CD4-positive, alpha-beta T cell treated with Interleukin-2 at 100 ng/mL for 4 hours (primary cell): ENCODE results near the gene LGALS16.
A peak's percentile ranks its signal among the peaks of the same experiment; 100 is the strongest.
"Not testable (repeated sequence)": the region's sequence is repeated elsewhere in the genome, so short reads cannot be mapped to it uniquely, and the experiment has no call there.

Experiments used
- DNase-seq: peaks from one replicate; pipeline ENCODE4 v3.0.0-alpha.2; 2020; ENCODE audit warnings: low spot score

LGALS16 gene, protein sequence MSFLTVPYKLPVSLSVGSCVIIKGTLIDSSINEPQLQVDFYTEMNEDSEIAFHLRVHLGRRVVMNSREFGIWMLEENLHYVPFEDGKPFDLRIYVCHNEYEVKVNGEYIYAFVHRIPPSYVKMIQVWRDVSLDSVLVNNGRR

DNA sequence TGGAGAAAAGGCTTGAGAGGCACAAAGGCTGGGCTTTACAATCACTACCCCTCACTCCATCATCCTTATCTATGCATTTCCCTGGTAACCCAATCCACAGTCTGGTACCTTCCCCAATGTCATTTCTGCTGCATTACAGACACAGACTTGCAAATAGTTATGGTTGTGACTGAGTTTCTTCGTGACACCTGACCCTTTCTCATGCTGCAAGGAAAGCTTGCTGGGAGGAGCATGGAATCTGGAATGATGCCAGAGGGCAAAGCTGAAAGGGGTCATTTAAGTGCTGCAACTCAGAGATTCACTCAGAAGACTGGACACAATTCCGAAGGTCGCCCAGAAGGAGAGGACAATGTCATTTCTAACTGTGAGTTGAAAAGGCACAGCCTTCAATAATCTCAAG lies at the start of gene LGALS16:
LGALS16 (plus strand) TSS at position 301 of the 400 bp plus-strand sequence; CDS start at position 350, 49 bp downstream.
- DNase-seq, result no peak

DNA sequence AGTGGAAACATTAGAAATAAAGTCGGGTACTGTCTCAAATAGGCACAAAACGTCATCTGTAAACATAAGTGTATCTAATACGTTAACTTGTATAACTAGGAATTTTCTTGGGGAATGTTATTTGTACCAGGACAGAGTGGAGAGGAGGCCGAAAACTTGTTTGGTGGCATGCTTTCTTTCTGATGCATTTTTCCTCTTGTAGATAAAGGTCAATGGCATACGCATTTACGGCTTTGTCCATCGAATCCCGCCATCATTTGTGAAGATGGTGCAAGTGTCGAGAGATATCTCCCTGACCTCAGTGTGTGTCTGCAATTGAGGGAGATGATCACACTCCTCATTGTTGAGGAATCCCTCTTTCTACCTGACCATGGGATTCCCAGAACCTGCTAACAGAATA lies 48.7 kb upstream of the LGALS16 start:
- DNase-seq, result no peak

DNA sequence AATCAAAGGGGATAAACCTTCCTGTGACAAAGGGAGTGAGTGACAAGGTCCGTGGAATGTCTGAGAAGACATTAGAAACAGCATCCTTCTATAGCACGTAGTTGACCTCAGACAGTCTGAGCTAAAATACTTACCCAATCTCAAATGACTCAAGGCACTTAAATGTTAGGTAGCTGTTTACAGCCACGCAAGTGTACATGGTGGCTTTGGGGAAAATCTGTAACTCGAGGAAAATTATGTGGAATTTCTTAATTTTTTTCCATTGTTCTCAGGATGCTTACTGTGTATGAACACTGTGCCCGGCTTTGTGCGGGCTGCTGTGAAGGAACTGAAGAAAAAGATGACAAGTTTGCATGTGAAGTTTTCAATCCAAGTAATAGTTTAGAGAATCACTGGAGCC lies 48.2 kb upstream of the LGALS16 start:
- DNase-seq, result no peak

DNA sequence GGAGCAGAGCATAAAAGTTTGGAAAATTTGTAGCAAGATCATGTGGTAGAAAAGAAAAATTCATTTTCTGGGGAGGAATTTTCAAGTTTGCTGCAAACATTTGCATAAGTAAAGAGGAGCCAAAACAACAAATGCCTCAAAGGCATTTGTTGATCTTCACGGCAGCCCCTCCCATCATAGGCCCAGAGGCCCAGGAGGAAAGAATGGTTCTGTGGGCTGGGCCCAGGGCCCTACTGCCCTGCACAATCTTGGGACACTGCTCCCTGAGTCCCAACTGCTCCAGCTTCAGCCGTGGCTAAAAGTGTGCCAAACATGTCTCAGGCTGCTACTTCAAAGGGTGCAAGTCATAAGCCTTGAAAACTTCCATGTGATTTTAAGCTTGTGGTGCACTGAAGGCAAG lies 42.1 kb upstream of the LGALS16 start:
- DNase-seq, result no peak

DNA sequence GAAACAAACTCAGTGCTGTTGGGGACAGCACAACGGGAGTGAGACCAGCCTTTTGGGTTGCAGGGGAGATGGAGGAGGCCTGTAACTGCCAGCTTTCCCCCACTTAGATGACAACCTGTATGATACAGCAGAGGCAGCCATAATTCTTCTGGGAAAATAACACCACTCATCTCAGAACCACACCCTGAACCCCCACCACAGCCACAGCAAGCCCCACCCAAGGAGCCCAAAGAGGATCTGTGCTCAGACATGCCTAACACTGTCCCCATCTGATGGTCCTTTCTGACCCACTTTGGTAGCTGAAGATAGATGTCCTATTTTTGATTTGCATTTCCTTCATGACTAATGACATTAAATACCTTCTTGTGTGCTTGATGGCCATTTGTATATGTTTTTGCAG lies 38.0 kb upstream of the LGALS16 start:
- DNase-seq, result no peak

DNA sequence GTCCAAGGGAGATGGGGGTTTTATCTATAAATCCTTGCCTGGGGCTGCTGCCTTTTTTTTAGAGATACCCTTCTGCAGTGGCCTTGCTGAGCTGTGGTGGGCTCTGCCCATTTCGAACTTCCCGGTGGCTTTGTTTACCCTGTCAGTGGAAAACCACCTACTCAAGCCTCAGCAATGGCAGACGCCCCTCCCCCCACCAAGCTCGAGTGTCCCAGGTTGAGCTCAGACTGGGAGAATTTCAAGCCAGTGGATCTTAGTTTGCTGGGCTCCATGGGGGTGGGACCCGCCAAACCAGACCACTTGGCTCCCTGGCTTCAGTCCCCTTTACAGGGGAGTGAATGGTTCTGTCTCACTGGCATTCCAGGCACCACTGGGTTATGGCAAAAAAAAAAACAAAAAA lies 31.8 kb upstream of the LGALS16 start:
- no peak for DNase-seq

DNA sequence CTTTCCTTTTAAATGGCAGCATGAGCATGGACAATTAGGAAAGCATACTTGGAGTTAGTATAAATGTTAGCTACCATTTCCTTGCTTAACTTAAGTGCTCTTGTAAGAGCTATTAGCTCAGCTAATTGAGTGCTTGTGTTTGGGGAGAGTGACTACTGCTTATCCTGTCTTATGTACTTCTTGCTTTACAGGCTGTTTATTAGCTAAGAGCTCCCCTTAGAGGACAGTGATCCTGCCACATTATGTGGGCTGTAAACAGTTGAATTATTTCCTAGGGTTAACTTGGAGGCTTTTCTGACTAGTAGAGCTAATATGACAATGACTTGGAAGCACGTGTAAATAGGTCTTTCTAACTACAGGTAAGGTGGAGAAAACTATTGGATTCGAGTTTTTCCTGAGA lies 28.1 kb upstream of the LGALS16 start:
- peak; percentile 1 for DNase-seq

DNA sequence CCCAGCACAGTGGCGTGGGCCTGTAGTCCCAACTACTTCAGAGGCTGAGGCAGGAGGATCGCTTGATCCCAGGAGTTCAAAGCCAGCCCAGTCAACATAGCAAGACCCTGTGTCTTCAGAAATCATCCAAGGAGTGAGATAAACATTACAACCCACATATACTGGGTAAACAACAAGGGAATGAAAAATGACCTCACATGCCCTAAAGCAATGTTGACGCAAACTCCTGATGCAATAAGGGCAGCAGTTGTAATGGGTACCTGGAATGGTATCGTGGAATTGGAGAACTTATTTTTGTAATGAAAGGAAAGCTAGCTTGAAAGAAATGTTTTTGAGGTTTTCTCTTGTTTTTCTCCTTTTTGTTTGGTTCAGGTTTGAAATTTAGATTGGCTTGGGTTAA lies 24.5 kb upstream of the LGALS16 start:
- no peak for DNase-seq

DNA sequence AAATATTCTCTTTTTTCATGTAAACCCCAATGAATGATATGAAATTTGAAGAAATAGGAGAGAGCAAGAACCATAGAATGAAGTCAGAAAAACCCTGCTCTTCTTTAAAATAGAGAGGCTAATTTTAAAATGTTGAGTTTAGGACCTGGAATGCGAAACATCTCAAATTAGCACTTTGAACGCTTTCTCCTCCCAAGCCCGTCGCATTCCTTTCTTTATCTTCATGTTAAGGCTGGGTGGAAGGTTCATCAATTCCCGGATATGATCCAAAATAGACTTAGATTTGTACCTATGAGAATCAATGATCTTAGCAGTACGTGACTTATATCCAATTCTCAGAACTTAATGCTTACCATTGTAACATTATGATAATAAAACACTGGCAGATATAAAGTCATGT lies 24.1 kb upstream of the LGALS16 start:
- no peak for DNase-seq

DNA sequence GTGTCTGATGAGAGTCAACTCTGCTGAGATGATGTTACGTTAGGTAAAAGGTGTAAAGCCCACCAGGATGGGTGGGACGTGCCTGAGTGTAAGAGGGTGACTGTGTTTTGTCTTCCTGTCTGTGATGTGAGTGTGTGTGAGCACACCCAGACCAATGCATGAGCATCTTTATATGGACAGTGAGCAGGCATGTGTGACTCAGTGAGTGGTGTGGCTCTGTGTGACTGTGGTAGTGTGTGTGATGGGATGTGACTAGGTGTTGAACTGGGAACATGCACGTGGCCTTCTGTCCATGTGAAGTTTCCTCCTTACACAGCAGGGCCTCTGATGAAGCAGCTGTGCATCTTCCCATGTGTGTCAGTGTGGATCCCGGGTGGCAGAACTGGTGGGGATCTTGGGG lies 17.8 kb upstream of the LGALS16 start:
- DNase-seq, result no peak

DNA sequence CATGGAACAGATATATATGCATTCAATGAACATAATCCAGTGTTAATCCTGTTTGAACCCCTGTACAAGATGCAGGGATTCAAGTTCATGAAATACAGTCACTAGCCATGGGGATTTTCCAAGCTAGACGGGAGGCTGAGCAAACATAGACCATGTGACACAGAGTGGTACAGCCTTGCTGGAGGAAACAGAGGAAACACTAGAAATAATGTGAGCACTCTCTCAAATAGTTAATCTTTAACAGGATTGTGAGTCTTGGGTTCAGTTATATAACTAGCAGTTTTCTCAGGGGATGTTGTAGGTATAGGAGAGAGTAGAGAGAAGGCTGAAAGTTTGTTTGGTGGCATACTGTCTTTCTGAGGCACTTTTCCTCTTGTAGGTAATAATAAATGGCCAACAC lies 13.9 kb upstream of the LGALS16 start:
- no peak for DNase-seq

DNA sequence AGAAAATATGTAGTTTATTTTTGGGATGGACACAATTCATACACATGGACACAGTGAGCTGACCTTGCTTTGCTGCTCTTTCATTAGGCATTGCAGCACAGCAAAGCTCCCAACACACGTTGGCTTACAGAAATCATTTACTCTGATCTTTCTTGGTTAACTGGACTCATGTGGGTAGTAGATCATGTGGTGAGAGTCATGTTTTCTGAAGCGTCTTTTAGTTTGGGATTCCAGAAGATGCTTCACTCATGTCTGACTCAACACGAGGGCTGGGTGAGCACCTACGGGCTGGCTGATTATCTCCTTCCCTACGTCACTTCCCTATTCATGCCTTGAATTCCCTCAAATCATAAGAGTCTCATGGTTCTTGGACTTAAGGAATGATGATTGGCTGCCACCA lies 12.1 kb upstream of the LGALS16 start:
- DNase-seq, result no peak

DNA sequence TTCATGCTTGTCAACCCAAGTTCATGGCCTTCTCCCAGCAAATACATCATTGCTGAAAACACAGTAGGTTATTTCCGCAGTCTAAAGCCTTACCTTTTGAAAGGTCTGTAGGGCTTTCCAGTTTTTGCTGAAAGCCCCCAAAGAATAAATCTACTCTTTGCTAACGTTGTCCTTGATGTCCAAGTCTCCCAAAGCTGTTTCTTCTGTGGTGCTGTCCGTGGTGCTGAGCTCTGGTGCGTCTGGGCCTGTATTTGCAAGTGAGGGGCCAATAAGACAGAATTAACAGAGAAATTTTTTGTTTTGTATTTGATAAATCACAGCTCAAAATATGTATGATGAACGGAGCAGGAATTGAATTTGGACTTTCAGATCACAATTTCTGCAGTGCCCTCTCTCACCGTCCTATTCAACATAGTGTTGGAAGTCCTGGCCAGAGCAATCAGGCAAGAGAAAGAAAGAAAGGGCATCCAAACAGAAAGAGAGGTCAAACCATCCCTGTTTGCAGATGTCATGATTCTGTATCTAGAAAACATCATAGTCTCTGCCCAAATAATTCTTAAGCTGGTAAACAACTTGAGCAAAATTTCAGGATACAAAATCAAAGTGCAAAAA lies 9.8 kb upstream of the LGALS16 start:
- no peak for DNase-seq

DNA sequence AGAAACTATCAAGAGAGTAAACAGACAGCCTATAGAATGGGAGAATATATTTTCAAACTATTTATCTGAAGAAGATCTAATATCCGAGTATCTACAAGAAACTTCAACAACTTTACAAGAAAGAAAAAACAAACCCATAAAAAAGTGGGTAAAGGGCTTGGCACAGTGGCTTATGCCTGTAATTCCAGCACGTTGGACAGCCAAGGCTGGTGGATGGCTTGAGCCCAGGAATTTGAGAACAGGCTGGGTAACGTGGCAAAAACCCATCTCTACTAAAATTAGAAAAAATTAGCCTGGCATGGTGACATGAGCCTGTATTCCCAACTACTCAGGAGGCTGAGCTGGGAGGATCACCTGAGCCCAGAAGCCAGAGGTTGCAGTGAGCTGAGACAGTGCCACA lies 7.8 kb upstream of the LGALS16 start:
- no peak for DNase-seq

DNA sequence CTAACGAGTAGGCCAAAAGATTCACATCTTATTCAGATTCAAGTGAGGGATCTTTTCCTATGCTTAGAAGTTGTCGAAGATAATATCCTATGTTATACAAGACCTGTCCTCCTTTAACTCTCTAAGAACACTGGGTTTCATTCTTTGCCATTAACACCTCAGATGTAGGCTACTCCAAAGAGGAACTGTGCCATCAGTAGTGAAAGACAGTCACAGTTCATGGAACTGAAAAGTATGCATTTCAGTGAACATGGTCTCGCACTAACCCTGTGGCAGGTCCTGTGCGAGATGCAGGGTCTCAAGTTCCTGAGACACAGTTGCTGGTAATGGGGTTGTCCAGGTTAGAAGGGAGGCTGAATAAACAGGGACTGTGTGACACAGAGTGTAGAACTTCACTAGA lies 4.1 kb downstream of the LGALS16 start:
- DNase-seq, result no peak

DNA sequence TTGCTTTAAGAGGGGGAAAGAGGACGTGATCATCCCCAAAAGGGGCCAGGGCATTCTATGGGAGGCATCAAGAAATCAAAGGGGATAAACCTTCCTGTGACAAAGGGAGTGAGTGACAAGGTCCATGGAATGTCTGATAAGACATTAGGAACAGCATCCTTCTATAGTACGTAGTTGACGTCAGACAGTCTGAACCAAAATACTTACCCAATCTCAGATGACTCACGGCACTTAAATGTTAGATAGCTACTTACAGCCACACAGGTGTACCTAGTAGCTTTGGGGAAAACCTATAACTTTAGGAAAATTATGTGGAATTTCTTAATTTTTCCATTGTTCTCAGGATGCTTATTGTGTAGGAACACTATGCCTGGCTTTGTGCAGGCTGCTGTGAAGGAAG lies 4.9 kb downstream of the LGALS16 start:
- DNase-seq, result no peak

DNA sequence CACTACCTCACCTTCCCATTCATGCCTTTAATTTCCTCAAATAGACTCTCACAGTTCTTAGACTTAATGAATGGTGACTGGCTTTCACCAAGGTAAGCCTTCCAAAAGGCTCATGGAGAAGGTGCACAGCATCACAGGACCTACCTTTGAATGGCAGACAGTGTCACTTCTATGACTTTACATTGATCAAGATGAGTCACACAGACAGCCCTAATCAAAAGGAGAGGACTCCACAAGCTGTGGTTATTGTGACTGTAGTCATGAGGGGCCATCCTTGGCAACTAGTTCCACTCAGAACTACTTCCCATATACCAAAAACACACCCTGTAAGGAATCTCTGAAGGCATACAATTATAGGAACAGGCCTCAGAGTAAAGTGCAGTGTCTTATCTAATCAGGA lies 5.9 kb downstream of the LGALS16 start:
- no peak for DNase-seq

DNA sequence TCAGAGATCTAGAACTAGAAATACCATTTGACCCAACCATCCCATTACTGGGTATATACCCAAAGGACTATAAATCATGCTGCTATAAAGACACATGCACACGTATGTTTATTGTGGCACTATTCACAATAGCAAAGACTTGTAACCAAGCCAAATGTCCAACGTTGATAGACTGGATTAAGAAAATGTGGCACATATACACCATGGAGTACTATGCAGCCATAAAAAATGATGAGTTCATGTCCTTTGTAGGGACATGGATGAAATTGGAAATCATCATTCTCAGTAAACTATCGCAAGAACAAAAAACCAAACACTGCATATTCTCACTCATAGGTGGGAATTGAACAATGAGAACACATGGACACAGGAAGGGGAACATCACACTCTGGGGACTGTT lies 14.1 kb downstream of the LGALS16 start:
- DNase-seq, result not testable (repeated sequence)

DNA sequence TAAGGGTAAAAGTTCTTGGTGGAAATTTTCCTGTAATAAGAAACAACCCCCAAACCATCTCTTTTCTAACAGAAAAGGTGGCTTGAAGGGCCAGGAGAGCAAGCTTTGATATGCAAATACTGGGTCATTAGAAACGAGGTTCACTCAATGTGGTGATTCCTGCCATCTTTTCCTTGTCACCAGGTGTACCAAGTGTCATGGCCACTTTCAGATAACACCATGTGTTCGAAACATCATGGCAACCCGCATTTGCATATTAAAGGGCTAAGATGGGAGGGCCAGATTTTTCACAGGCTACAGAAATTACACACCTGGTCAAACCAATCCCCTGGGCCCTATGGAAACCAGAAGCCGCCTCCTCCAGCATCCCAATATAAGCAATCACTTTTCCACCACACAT lies 15.3 kb downstream of the LGALS16 start:
- DNase-seq, result no peak

DNA sequence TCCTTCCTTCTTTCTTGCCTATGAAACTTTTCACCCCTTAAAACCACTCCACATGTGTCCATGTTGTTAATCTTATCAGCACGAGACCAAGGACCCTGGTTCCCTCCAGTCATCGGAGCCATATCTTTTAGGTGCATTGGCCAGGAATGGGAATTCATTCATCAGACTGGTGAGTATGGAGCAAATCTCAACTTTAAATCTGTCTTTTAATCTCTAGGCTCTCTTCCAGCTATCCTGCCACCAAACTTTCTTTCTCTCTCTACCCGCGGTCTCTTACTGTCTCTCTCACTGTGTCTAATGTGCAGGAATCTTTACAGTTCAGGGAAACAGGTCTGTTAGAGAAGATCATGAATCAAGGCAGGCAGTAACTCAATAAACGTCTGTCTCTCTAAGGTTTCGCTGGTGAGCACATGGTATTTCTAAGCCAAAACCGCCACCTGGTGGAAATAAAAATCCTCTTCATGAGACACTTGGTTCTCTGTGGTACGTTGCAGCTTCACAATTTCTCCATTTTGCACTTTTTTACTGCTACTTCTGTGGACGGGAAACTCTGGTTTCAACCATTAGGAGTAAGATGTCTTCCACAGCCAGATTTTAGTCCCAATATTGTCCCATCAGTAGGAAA lies 16.1 kb downstream of the LGALS16 start:
- DNase-seq, result peak; percentile 71

DNA sequence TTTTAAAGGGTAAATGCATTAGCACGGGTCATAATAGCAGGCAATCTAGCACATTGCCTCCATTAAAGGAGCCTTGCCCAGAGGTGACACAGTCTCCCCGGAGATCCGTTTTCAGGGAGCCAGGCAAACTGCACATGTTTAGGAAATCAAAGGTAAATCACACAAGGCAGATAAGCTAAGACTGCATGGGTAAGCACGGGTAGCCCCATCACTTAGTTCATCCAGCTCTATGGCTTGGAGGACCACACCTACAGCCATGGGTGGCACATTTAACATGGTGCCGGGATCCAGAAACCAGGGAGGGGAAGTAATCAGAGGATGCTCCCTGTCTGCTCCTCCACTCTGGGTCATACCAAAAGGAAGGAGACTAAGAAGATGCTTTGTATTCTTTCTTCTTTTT lies 16.8 kb downstream of the LGALS16 start:
- DNase-seq, result no peak

DNA sequence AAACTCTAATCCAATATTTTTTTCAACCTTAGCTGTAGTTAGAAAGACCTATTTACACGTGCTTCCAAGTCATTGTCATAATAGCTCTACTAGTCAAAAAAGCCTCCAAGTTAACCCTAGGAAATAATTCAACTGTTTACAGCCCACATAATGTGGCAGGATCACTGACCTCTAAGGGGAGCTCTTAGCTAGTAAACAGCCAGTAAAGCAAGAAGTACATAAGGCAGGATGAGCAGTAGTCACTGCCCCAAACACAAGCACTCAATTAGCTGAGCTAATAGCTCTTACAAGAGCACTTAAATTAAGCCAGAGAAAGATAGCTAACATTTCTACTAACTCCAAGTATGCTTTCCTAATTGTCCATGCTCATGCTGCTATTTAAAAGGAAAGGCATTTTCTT lies 18.1 kb downstream of the LGALS16 start:
- DNase-seq, result not testable (repeated sequence)

DNA sequence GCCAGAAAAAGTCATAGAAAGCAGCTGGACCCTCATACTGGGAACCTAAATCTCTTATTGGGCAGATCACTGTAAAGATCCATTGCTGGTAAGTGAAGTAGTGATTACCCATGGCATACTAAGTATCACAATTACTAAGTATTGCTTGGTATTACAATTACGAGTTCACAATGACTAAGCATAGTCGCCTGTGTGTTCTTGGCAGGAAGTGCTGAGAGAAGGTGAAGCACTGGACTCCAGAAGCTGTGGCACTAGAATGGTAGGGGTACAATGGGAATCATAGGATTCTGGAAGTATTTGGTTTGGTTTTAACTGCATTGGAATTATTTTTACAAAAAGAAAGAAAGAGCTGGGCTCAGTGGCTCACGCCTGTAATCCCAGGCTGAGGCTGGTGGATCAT lies 20.3 kb downstream of the LGALS16 start:
- no peak for DNase-seq
